Measurements from ENCODE around the gene DAD1. TPM values are rescaled to one million over a fixed set of nuclear protein-coding genes. Genes with fewer than 3 reads are reported as not detected.

The DAD1 gene
- total RNA-seq, 2 donors from 2014 or later = 176 to 193 TPM

- Mint-ChIP-seq H3K36me3 (ENCODE audit: low read depth) (peaks cover 8% of the 10 kb centered on the region), H3K9me3 (peaks cover 50% of the 10 kb centered on the region), H3K4me1 (peaks cover 10% of the 10 kb centered on the region), H3K27ac (no peak overlapping the region), H3K27me3 (ENCODE audit: insufficient read depth) (peaks cover 2% of the 10 kb centered on the region), H3K4me3 (no peak overlapping the region)
- Histone ChIP-seq H3K4me3 (ENCODE audit: low read length) (no peak overlapping the region), H3K4me1 (ENCODE audit: control insufficient read depth, insufficient read depth, low read length) (no peaks in the 10 kb centered on the region), H3K9ac (ENCODE audit: extremely low read depth, low read length, poor library complexity, severe bottlenecking) (no peak overlapping the region), H3K27me3 (ENCODE audit: control insufficient read depth, insufficient read depth, low read length, poor library complexity, severe bottlenecking) (no peaks in the 10 kb centered on the region), H3K27ac (ENCODE audit: low read depth, low read length) (no peak overlapping the region), H3K36me3 (ENCODE audit: control insufficient read depth, insufficient read depth, low read length) (no peaks in the 10 kb centered on the region), H3K9me3 (ENCODE audit: control insufficient read depth, low read length) (peaks cover 25% of the 10 kb centered on the region)
- 91 to 93% methylated on average over 2 of the region's 2 CpGs for WGBS, 2 experiments (ENCODE audit: insufficient coverage in 1 of 2, insufficient read length in 1 of 2)
- TF ChIP-seq CTCF (conservative IDR thresholded peaks at IDR 0.05) = no peak
- DNase-seq = no peak
Measured at GRCh38 chr14:22630486-22630885, 41.5 kb upstream of the DAD1 start.

GRCh38 chr14:22630066-22630465, 41.0 kb upstream of the DAD1 start:
- no peaks in the 10 kb centered on the region for H3K27me3 ChIP-seq (ENCODE audit: control insufficient read depth, insufficient read depth, low read length, poor library complexity, severe bottlenecking)
- no peaks in the 10 kb centered on the region for H3K4me1 ChIP-seq (ENCODE audit: control insufficient read depth, insufficient read depth, low read length)
- DNase-seq = no peak
- no peak overlapping the region for H3K4me3 ChIP-seq (ENCODE audit: low read length)
- 90 to 95% methylated on average over 2 to 3 of the region's 3 CpGs for WGBS, 2 experiments (ENCODE audit: insufficient coverage in 1 of 2, insufficient read length in 1 of 2)
- peaks cover 23% of the 10 kb centered on the region for H3K9me3 ChIP-seq (ENCODE audit: control insufficient read depth, low read length)
- H3K9me3 Mint-ChIP-seq = peaks cover 47% of the 10 kb centered on the region
- H3K36me3 ChIP-seq (ENCODE audit: control insufficient read depth, insufficient read depth, low read length) = no peaks in the 10 kb centered on the region
- H3K4me3 Mint-ChIP-seq = no peak overlapping the region
- H3K27ac ChIP-seq (ENCODE audit: low read depth, low read length) = no peak overlapping the region
- H3K27ac Mint-ChIP-seq = no peak overlapping the region
- no peak overlapping the region for H3K9ac ChIP-seq (ENCODE audit: extremely low read depth, low read length, poor library complexity, severe bottlenecking)
- H3K27me3 Mint-ChIP-seq (ENCODE audit: insufficient read depth) = peaks cover 2% of the 10 kb centered on the region
- TF ChIP-seq CTCF (conservative IDR thresholded peaks at IDR 0.05) = no peak
- peaks cover 10% of the 10 kb centered on the region for H3K4me1 Mint-ChIP-seq
- H3K36me3 Mint-ChIP-seq (ENCODE audit: low read depth) = peaks cover 8% of the 10 kb centered on the region

DNA sequence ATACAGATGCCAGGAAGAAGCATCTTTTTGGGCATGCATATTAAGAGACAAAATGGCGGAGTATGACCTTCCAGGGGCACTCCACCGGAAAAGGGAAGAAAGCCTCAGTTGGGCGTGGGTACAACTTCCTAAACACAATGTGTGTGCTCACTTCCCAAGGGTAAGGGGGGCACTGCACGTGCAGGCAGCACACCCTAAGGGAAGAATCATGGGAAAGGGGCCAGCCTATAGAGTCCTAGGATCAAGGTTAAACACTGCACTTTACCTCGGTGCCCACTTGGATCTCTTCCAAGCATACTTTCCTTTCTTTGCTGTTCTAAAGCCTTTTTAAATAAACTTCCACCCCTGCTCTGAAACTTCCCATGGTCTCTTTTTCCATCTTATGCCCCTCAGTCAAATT, 40.3 kb upstream of the DAD1 start:
- Histone ChIP-seq H3K27ac (ENCODE audit: low read depth, low read length) (no peak overlapping the region), H3K4me3 (ENCODE audit: low read length) (no peak overlapping the region), H3K27me3 (ENCODE audit: control insufficient read depth, insufficient read depth, low read length, poor library complexity, severe bottlenecking) (no peaks in the 10 kb centered on the region), H3K4me1 (ENCODE audit: control insufficient read depth, insufficient read depth, low read length) (no peaks in the 10 kb centered on the region), H3K9ac (ENCODE audit: extremely low read depth, low read length, poor library complexity, severe bottlenecking) (no peak overlapping the region), H3K9me3 (ENCODE audit: control insufficient read depth, low read length) (peaks cover 23% of the 10 kb centered on the region), H3K36me3 (ENCODE audit: control insufficient read depth, insufficient read depth, low read length) (no peaks in the 10 kb centered on the region)
- Mint-ChIP-seq H3K27me3 (ENCODE audit: insufficient read depth) (peaks cover 2% of the 10 kb centered on the region), H3K27ac (no peak overlapping the region), H3K36me3 (ENCODE audit: low read depth) (peaks cover 8% of the 10 kb centered on the region), H3K9me3 (peaks cover 46% of the 10 kb centered on the region), H3K4me3 (no peak overlapping the region), H3K4me1 (peaks cover 10% of the 10 kb centered on the region)
- no peak for TF ChIP-seq CTCF (conservative IDR thresholded peaks at IDR 0.05)
- 89% methylated on average over 5 of the region's 5 CpGs for WGBS, 2 experiments (ENCODE audit: insufficient coverage in 1 of 2, insufficient read length in 1 of 2)
- DNase-seq = no peak

All from endodermal cell (in vitro differentiated cells).